HG03064 (cell line): ENCODE results near the gene S100A13.

Experiments used
- ATAC-seq: cut with Tn5 transposase; IDR thresholded peaks from one replicate; pipeline ENCODE4 v1.9.1; 2021; ENCODE audit warnings: low read depth; ENCODE audit not compliant: unreplicated experiment

S100A13 gene

DNA sequence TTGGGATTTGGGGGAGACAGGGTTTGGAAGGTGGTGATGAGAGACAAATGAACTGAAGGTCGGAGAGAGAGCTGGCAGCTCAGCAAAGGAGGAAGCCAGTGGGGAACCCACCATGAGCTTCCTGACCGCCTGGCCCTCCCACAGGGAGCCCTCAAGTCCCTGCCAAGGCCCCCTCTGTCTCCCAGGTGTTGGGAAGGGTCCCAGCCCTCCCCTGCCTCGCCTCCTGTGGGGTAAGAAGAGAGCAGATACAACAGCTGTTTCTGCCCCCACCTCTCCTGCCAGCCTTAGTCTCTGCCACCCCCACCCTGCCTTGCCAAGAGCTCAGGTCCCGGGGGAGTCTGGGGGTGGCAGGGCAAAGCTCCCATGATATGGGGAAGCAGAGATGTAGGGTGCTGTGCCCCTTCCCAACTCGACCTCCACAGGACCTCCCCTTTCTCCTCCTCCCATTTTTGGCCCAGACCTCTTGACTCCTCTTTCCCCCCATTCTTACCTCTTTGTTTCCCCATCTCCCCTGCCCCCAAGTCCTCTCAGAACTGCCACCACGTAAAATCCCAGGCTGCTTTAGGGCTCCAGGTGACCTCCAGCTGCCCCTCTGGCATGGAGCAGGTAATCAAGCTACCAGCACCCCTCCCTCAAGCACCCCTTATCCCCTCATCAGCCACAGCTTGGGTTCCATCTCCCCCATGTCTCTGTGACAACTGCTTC is 1.5 kb upstream of the S100A13 start:
- no peak for ATAC-seq

DNA sequence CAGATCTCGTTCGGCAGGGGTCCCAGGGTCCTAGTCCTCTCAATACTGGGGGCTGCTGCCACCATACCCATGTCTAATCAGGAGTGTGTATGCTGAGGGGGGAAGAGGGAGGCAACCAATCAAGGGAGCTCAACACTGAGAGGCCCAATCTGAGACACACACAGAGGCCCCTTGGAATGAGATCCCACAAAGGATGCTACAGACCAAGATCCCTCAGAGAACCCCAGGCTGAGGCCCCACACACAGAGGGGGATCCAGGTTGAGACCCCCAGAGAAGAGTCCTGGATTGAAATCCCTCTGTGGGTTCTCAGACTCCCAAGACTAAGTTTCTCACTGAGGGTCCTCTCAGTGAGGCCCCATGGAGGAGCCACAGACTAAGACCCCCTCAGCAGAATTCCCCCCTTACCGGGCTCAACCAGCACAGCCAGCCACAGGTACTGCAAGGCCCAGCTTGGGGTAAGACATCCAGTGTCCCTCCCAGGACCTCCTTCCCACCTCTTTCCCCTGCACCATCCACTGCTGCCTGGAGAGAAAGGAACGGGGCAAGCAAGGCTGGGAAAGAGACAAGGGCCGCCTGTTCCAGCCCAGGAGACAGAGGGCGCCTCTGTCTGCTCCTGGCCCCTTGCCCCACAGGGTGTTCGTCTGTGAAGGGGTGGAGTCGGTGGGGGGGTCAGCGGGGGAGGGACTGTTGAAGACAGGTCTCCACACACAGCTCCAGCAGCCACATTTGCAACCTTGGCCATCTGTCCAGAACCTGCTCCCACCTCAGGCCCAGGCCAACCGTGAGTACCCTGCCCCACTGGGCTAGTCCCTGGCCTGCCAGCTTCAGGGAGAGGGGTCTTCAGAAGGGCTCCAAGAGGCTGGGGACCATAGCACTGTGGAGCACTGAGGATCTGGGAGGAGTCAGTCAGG is 666 bp upstream of the S100A13 start, which contains the start of gene S100A1:
Gene S100A1 (plus strand): TSS at position 720 of the 912 bp plus-strand sequence. CDS start 2,088 bp downstream, outside the sequence.
- ATAC-seq = no peak

DNA sequence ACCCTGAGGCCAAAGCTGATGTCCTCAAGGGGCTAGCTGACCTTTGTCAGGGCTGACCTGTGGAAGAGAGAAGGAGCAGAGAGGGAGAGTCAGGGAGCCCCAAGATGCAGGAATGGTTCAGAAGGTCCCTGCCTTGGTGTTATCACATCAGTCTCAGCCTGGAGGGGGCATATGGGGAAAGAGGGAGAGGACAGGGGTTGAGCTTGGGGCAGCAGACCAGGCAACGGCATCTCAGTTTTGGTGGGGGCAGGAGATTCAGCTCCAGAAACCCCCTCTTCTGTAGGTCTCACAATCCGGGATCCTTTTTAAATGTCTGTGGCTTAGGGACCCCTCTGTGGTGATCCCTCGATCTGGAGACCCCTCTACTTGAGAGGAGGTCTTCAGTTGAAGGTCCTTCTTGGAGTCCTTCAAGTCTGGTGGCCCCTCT is 815 bp downstream of the S100A13 start:
- ATAC-seq = no peak

DNA sequence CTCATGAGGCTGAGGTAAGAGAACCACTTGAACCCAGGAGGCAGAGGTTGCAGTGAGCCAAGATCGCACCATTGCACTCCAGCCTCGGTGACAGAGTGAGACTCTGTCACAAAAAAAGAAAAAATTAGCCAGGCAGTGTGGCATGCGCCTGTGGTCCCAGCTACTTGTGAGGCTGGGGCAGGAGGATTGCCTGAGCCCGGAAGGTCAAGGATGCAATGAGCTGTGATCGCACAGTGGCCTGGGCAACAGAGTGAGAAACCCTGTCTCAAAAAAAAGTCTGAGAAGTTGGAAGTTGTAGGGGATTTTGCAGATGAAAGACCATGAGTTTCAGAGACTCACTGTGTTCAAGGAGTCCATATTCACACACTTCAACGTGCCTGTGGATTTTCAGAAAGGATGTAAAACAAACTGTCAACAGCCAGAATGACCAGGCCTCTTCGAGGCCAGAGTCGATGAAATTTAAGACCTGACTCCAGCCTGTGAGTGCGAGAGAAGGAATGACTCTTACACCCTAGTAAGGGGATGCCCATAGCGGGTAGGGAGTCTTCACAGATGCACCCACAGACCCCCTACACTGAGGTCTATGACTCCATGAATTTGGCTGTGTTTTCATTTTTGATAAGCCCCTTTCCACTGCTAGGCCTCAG is 2.2 kb downstream of the S100A13 start:
- no peak for ATAC-seq

DNA sequence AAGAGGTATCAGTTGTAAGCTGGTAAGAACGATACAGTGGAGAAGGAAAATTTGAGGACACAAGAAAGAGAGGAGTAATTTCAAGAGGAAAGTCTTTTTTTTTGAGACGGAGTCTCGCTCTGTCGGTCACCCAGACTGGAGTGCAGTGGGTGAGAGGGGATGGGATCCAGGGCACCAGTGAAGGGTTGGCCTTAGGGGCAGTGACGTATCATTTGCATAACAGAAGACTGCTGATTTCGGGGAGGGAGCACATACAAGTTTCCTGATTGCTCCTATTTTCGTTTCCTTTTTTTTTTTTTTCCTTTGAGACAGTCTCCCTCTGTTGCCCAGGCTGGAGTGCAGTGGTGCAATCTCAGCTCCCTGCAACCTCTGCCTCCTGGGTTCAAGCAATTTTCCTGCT is 4.2 kb downstream of the S100A13 start:
- no peak for ATAC-seq

DNA sequence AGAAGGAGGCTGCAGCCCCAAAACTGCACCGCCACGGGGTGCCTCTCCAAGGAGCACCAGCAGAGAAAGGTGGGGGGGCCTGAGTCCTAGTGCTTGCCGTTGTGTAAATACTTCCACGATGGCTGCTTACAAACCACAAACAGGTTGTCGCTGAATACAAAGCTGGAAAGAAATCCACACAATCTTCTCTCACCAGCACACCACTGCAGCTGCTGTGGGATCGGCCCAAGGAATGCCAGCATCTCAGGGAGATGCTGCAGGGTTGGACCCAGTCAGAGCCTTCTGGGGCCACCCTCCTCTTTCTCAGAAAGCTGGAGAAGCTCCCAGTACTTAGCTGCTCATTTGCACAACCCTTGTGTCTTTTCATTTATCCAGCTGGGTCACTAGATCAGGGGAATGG is 8.1 kb downstream of the S100A13 start:
- ATAC-seq = no peak

DNA sequence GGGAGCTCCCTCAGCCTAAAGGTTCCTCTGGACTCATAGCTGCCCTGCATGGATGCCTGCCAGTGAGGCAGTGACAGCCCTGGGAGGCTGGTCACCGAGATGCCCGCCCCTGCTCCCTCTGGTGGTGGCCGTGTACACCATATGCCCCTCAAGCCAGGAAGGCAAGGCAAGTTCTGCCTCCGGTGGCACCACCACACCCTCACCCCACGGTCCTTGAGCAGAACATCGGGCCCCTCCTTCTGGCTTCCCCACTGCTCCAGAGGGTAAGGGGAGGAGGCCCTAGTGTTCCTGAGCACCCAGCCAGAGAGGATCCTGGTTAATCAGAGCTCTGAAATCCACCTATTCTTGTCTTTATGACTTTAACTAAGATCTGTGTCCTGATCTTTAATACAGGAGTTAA is 9.6 kb downstream of the S100A13 start:
- no peak for ATAC-seq

DNA sequence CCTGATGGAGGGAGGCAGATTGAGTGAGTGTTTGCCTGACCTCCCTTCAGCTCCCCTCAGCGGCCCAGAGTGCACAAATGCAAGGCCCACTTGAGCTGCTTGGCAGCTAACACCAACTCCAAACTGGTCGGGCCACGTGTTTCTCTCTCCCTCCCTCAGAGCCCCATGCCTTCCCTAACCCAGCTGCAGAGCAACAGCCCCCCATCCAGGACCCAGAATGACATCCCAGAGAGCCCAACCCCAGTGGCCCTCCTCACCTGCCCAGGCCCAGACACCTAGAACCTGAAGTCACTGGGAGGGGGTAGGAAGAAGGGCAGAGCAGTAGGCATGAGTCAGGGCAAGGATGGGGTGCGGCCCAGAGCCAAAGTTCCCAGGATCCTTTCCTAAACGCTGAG is 10.4 kb downstream of the S100A13 start:
- no peak for ATAC-seq

DNA sequence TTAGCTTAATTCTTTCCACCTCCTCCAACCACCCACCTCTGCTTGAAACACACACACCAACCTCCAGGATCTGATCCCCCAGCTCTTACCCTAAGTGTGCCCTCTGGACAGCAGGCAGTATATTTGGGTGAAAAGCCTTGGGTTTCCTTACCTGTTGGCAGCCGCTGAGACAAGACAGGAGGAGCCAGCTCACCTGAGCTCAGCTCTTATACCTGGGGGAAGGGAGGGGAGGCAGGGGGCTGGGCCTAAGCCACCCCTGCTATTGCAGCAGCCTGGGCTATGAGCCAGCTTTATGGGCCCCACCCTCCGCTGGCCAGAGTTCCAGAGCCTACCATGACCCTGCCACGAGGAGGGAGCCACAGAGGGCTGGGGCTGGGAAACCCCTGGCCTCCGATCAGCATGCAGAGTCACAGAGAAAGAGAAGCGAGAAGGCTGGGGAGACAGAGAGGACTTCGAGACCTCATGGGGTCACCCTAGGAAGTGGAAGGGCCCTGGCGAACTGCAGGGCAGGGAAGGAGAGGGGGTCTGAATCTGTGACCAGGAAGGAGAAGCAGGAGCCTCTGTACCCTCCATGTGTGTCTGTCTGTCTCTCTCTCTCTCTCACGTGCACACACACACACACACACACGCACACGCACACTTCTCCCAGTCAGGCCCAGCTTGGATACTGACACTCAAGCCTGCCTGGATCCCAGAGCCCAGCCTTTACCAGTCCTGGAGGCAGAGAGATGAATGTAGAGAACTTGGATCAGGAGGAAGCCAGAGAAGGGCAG is 11.0 kb downstream of the S100A13 start, which contains the start of gene S100A14:
Gene S100A14 (minus strand): TSS at position 182 of the 773 bp plus-strand sequence. CDS start 467 bp downstream, outside the sequence.
- ATAC-seq = no peak

DNA sequence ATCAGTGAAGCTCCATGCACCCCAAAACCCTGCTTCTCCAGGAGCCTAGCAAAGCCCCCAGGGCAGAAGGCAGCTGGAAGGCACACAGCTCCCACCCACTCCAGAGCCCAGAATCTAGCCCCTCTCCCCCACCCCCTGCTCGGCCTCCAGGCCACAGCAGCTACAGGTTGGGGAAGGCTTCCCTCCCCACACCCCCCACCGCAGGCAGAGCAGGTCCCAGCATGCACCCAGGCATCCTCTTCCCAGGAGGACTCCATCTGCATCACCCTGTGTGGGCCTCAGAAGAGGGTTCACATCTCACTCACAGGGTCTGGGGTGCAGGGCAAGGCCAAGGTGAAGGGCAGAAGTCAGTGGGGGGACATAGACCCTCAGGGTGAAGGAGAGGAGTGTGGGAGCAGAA is 11.9 kb downstream of the S100A13 start:
- no peak for ATAC-seq

DNA sequence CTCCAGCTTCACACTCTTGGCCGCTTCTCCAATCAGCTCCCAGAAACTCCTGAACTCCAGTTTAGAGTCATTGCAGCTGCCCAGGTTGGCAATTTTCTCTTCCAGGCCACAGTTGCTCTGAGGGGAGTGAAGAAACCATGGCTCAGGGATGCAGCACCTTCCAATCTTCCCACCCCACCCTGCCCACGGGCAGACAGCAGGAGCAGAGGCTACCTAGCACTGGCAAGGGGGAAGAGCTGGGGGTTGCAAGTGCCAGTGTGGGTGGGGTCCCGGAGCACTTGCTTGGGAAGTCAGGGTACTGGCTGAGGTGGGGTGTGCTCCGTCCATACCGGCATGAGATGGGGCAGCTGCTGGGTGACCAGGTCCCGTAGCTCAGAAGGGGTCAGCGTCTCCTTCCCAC is 12.4 kb downstream of the S100A13 start:
- no peak for ATAC-seq

DNA sequence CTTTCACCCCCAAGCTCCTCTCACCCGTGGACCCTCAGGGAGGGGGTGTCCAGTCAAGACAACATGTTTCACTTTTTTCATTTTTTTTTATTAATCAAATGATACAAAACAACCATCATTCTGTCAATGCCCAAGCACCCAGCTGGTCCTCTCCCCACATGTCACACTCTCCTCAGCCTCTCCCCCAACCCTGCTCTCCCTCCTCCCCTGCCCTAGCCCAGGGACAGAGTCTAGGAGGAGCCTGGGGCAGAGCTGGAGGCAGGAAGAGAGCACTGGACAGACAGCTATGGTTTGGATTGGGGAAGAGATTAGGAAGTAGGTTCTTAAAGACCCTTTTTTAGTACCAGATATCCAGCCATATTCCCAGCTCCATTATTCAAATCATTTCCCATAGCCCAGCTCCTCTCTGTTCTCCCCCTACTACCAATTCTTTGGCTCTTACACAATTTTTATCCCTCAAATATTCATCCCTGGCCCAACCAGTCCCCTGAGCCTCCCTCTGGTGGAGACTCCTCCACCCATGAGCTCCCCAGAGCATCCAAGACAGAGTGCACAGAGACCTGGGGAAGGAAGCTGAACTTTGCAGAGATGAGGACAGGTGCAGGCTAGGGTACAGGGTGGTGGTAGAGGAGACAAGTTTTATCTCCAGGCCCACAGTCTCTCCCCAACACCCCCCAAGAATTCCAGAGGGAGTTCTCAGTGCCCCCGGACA is 13.0 kb downstream of the S100A13 start:
- ATAC-seq = no peak

DNA sequence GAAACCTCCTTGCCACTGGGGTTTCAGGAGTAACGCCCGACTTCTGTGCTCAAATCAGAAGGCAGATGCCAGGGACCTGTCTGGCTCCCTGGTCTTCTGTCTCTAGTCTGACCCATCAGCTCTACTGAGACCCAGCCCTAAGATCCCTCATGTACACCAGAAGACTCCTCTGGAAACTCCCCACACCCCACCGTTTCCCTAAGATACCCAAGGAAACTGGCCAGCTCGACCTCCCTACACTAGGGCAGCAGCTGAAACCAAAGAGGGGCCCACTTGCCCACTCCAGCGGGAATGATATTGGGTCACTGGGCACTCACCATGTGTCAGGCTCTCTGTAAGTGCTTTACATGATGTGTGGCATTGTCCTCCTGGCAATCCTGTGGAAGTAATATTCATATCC is 13.9 kb downstream of the S100A13 start:
- ATAC-seq = no peak

DNA sequence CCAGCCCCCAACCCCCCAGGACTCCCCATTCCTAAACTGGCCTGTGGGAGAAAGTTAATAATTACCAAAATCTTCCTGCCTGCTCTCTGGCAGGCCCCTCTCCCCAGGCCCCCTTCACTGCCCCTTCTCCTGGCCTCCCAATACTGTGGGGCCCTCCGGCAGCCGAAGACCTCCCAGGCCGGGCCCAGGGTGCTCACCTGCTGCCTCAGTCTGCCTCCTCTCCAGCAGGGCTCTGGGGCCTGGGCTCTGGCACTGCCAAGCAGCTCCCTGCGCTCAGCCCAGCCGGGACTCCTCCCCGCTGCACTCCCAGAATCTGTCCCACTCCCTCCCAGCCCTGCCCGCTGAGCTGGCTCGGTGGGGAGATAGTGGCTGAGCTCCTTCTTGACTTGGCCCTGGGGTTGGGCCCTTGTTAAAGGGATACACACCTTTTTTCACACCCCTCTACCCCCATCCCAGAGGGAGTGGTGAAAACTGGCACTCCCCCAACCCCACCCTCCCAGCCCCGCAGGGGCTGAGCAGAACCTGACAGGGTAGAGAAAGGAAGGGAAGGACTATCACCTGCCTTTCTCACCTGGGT is 14.5 kb downstream of the S100A13 start, which contains the start of gene S100A16:
Gene S100A16 (minus strand): TSS at position 383 of the 577 bp plus-strand sequence. CDS start 4,986 bp downstream, outside the sequence.
- ATAC-seq = no peak

DNA sequence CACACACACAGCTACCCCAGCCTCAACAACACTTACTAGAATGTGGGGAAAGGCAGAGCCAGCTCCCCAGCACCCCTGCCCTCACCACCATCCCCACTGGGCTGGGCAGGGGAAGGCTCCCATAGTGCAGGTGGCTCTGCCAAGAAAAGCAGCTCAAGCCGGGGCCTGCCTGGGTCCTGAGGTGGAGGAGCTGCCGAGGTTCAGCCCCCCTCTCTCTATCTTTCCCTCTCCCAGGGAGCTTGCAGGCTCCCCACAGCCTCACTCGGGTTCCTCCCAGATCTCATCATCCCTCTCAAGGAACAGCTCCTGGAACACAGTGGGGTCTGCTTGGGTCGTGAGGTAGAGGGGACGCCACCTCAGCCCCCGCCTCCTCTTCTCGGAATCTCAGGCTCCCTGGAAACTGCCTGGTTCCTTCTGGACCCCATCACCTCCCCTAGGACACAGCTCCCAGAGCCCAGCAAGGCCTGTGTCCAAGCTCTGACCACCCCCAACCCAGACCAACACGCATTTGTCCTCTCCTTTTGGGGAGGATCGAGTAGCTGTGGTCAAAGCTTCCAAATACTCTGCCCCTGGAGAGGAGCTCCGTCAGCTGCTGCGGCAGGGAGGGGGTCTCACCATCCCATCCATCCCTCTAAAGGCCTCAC is 15.1 kb downstream of the S100A13 start:
- ATAC-seq = no peak

DNA sequence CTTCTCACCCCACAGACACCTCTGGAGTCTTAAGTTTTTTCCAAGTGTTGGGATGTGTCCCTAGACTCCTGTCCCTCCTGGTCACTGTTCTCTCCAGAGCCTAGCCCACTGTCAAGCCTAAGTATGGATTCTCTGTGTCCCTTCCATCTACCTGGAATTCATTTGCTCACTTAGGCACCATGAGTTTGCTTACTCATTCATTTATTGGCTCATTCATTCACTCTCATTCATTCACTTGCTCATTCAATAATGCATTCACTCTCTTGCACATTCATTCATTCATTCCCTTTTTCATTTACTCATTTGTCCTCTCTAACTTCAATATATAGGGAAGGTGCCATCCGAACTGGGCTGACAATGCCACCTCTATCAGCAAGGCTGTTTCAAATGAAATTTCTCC is 15.9 kb downstream of the S100A13 start:
- no peak for ATAC-seq

DNA sequence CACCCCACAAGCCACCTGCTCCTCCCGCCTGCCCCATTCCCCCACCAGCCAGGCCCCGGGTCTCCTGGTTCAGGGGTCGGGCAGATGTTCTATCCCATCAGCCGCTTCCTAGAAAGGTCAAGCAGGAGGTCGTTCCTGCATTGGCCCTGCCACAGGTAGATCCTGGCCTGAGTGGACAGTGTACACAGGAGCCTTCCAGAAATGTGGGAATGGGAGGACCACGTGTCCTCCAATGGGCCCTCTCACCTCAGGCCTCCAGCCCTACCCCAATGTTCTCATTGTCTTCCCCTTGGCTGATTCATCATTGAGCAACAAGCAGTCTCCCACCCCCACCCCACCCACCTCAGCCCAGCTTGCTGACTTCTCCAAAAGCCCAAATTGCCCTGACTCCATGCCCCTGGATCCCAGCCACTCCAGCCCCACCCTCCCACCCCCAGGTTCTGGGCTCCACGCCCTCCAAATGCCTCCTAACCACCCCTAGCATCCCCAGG is 16.4 kb downstream of the S100A13 start:
- no peak for ATAC-seq

DNA sequence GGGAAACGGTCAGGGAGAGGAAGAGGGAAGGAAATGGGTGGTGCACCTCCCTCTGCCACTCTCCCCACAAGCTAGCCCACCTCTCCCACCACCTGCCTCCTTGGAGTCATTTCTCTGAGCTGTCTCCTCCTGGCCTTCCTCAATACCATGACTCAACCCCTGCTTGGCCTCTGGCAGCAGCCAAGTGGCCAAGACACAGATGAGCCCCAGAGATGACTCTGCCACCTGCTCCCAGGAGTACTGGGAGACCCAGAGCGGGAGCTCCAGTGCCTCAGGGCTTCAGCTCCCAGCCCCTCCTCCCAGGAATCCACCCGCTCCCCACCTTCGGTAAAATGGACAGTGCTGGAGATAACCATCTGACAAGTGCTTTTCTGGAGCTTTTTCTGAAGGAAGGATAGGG is 17.0 kb downstream of the S100A13 start:
- no peak for ATAC-seq

DNA sequence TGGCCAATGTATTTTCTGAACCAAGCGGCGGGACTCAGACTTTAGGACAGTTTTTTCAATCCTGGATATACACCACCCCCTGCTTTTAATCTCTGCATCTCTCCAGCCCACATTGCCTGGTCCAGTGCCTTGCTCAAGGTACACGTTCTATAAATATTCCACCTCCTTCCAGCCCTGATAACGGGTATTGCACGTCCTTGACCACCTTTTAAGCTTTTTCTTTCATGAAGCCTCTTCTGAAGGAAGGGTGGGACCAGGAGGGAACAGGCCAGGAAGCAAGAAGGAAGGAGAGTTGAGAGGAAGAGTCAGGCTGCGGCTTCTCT is 17.8 kb downstream of the S100A13 start:
- no peak for ATAC-seq
